HG02763 (cell line): ENCODE measurements around the gene CACNA1C.

Experiments used
- ATAC-seq: cut with Tn5 transposase; IDR thresholded peaks from one replicate; pipeline ENCODE4 v1.9.1; 2021; ENCODE audit warnings: mild to moderate bottlenecking, moderate library complexity; ENCODE audit not compliant: unreplicated experiment

CACNA1C gene

DNA sequence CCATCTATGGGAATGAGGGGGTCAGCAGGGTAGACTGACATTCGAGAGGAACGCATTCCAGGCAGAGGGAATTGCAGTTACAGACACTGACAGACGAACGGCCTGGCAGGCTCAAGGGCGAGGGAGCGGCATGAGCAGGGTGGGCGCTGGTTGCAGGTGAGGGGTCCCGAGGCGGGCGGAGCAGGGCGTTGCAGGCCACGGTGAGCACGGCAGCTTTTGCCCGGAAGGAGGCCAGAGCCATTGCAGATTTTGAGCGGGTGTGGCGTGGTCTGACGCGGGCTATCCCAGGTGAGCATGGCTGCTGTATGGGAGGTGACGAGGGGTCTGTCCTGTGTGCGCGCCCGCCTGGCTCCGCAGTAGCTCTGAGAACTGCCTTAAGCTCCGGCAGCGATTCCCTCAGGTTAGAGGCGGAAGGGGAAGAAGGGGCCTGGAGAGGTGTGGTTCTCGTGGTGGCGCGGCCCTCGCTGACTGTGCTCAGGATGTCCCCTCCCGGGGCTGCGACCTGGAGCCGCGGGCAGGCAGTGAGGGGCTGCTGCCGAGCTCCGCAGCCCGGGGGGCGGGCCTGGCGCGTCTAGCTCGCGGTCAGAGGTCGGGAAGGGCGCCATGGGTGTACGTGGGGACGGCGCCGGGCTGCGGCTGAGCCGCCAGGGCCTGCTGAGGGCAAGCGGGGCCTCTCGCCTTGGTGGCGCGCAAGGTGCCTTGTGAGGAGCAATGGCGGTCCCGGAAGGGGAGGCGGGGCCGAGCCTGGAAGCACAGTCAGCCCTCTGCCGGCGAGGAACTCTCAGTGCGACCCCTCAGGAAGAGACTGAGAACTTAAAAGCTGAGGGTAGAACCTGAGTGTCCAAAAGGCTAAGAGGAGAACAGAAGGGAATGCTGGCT lies 177.1 kb downstream of the CACNA1C start:
- ATAC-seq: no peak

- no peak for ATAC-seq
These were observed 178.3 kb downstream of the CACNA1C start for GRCh38 chr12:2231011-2231595.

- no peak for ATAC-seq
These were observed 179.2 kb downstream of the CACNA1C start for GRCh38 chr12:2231956-2232355.

DNA sequence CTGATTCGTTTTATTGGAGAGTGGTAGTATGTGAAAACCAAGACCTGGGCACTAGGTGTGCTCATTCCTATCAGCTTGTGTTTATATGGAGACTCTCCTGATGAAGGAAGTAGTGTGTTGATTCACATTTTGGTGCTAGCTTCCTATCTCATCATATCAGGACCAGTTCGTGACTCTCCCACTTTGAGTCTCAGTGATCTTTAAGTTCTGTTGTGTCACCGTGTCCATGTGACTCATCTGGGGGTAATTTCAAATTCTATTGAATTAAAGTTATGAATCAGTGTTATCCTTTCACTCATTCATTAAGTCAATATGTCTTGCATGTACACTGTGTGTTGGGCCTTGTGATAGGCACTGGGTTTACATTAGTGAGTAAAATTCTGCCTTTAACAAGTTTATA lies 180.2 kb downstream of the CACNA1C start:
- no peak for ATAC-seq

GRCh38 chr12:2234091-2234490 lies 181.3 kb downstream of the CACNA1C start:
- no peak for ATAC-seq

DNA sequence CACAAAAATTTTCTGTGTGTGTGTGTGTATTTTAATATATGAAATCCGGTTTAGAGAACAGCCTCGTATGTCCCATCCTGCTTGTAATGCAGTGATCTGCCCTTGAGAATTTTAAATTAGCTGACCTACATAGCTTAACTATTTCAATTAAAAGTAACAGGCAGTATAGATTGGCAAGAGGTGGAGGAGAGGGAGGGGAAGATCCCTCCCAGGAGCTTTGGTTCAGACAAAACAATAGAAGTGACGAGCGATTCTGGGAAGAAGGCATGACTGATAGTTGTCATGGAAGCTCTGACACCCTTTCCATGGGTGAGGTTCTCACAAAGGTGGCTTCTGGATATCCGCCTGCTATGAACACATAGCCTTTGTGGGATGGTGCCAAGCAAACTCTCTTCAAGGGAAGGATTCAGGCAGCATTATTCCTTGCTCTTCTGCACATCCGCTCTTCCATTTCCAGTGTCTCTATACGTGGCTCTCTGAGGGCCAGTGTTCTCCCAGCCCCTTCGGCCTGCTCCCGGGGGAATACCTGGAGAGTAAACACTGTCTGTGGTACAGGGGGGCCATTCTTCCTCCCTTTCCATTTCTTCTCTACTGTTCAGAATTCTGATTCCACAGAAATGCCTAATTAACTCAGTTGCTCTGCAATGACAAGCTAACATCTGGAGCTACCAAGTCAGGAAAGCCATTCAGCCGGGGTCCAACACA lies 182.0 kb downstream of the CACNA1C start:
- no peak for ATAC-seq

- no peak for ATAC-seq
These were observed 183.9 kb downstream of the CACNA1C start for GRCh38 chr12:2236506-2237294.

- no peak for ATAC-seq
These were observed 185.3 kb downstream of the CACNA1C start for GRCh38 chr12:2238111-2238510.

DNA sequence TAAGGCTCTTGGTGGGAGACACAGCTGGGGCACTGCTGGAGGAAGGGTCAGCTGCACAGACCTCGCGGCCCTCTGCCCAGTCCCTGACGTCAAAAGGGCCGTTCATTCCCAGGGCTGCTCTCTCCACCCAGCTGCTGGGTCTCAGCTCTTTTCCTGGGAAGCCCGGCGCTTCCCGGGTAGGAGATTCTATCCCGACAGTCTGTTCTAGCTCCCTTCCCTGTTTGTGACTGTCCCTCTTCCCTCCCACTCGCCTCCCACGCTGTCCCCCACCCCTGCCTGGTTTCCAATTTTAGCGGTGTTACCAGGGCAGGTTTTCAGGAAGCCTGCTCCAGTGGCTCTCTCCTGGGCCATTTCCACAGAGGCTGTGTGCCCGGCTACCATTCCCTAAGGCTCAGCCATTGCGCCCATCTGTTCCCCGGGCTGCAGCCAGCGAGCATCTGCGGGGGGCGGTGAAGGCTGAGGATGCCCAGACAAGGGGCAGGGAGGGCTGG lies 186.6 kb downstream of the CACNA1C start:
- ATAC-seq: no peak

- no peak for ATAC-seq
These were observed 187.6 kb downstream of the CACNA1C start for GRCh38 chr12:2240390-2240789.

GRCh38 chr12:2240984-2241383 lies 188.2 kb downstream of the CACNA1C start:
- ATAC-seq: no peak

DNA sequence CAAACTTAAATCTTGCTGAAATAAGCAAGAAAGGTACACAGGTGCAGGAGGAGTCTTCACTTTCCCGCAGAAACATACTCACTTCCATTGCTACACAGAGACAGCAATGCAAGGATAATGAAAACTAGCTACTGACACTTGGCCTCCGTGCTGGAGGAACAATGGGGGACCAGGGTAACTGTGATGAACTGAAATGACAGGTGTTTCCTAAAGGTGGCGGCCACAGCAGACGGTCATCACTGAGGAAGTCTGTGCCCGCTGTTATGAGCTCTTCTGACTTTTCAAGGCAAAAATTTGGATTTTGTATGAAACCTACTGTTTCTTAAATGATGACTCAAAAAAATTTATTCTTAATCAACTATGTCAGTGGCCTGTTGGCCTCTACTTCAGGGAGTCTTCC lies 189.4 kb downstream of the CACNA1C start:
- no peak for ATAC-seq

DNA sequence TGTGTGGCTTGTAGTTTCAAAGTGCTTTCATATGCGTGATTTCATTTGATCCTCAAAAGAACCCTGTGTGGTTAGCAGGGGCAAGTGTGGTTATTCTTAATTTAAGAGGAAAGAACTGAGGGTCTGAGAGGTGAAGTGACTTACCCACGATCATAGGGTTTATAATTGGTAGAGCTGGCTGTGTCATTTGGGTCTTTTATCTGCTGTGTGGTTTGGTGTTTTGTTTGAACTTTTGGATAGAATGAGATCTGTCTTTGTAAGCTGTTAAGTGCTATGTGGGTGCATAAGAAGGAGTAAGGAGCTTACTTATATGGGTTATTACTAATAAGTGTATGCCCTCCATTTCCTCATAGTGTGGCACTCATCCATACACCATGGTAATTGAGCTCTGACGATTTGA lies 190.0 kb downstream of the CACNA1C start:
- no peak for ATAC-seq

DNA sequence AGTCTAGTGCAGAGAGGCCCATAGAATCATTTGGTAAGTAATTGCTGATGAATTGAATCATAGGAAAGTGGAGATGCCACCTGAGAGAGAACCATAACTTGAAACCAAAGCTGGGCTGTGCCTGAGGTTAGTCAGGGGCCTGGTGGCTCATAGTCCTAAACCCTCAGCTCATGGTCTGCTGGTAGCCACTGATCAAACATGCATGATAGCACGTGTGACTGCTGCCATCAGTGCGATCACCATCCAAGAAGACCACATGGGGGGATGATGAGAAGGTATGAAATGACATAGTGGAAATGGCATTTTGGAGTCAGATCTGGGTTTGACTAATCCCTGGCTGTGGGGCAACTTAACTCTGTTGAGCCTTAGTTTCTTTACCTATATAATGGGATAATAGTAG lies 190.5 kb downstream of the CACNA1C start:
- no peak for ATAC-seq

DNA sequence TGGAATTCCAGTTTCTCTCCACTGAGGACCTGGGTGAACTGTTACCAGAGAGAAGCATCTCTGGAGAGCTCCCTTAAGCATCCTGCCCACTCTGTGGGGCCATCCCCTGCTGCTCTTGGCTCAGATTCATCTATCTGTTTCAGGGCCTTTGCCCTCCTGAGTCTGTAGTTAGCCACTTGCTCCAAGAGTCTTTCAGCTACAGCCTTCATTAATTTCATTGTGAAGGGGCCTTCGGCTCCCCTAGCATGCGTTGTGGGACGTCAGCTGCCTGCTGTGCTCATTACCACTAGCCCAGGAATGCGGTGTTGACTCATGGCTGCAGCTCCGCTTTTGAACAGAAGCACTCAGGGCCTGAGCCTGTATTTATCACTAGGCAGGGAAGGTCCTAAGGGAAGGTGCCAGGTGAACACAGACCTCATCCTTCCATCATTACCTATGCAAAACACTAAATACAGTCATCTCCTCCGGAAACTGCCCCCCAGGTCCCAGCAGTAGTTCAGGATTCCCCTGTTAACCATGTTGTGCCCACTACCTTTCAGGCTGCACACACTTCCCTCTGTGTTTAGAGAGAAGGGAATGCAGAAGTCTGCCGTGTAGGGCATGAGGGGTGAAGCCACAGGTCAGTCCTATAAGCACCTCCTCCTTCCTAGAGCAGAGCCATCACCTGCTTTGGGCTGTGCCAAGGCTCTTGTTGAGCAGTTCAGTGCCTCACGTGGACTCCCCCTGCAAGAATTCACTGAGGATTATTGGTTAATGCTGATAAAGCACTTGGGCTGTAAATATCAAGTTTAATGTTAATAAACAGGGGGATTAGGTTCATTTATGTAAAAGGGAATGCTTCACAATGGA lies 191.4 kb downstream of the CACNA1C start:
- ATAC-seq: no peak

DNA sequence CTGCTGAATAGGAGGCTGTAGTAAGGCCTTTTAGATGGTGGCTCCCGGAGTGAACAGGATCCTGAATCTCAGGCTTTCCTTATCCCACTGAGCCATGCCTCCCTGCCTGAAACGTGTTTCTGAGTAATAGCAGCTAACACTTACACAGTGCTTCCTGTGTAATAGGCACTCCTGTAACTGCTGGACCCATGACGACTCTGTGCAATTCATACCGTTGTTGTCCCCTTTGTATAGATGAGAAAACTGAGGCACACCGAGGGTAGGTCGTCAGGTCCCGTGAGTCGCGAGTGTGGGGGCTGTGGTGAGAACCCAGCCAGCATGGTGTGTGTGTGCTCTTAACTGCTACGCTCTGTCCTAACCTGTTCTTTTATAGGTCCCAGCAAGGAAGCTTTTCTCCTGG lies 193.6 kb downstream of the CACNA1C start:
- ATAC-seq: no peak

GRCh38 chr12:2247120-2247519 lies 194.3 kb downstream of the CACNA1C start:
- no peak for ATAC-seq

GRCh38 chr12:2247596-2247995 lies 194.8 kb downstream of the CACNA1C start:
- ATAC-seq: no peak

DNA sequence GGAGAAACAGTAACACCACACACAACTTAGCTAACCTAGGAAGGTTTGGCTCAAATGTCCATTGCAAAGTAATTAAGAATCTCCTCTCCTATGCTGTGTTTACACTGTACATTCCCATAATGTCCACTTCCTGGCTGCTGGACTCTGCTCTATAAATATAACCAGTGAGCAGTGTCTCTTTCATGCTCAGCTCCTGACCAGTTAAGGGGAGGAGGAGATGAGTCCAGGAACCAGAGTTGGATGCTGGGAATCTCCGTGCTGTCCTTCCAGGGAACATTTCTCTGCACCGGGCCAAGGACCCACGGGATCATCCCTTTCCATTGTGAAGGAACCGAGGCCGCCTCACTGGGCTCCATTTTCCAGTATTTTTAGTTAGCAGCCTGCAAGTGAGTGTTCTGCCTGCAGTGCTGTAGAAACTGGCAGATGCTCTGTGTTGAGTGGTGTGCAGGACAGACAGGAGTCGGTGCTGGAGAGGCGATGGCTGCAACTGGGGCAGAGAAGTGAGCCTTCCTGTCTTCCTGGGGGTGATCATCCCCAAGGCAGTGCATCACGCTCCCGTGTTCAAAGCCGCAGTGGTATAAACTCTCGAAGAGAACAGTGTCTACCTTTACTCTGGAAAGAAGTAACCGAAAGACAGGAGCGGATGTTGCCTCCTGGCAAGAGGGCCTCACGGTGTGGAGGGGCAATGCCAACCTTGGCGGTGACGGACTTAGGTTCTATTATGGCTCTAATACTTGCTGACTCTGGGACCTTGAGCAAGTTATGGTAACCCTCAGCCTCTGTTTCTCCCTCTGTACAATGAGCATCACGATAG lies 195.5 kb downstream of the CACNA1C start:
- ATAC-seq: no peak
